Keratinocyte (primary cell): ENCODE measurements around the gene MDN1. TPM values are rescaled to one million over a fixed set of nuclear protein-coding genes. Genes with fewer than 3 reads are reported as not detected.

ENCODE experiments used
- DNase-seq: peaks from one replicate; pipeline ENCODE4 v3.0.0-alpha.2; 2011; ENCODE audit warnings: low read depth, missing footprints, low spot score
- FAIRE-seq: peaks from 2 replicates; lab custom pipeline; 2011; peaks lifted over from hg19 to GRCh38; lab: Jason Lieb, UNC
- H2AFZ ChIP-seq: 2 replicates; pipeline ENCODE4 v1.6.0; 2012; ENCODE audit warnings: low read length, control low read depth, inconsistent platforms; ENCODE audit not compliant: control insufficient read depth
- H3K27ac ChIP-seq: 2 replicates; pipeline ENCODE4 v1.5.1; 2011; ENCODE audit warnings: low read length; ENCODE audit not compliant: control insufficient read depth, insufficient read depth
- H3K27me3 ChIP-seq: 3 replicates; pipeline ENCODE4 v1.6.0; 2011; ENCODE audit warnings: low read length; ENCODE audit not compliant: control insufficient read depth, insufficient read depth; ENCODE audit errors: extremely low read depth
- H3K36me3 ChIP-seq, 2 experiments: 2 replicates in 1 of 2; 3 replicates in 1 of 2; pipeline ENCODE4 v1.5.1; 2011; ENCODE audit warnings: low read length in 2 of 2, mild to moderate bottlenecking in 1 of 2; ENCODE audit not compliant: control insufficient read depth in 2 of 2, insufficient read depth in 2 of 2; ENCODE audit errors: extremely low read depth in 1 of 2
- H3K4me1 ChIP-seq: 3 replicates; pipeline ENCODE4 v1.5.1; 2011; ENCODE audit warnings: low read length; ENCODE audit not compliant: control insufficient read depth, insufficient read depth; ENCODE audit errors: extremely low read depth
- H3K4me2 ChIP-seq: 3 replicates; pipeline ENCODE4 v1.6.0; 2011; ENCODE audit warnings: low read depth, low read length; ENCODE audit not compliant: control insufficient read depth, insufficient read depth; ENCODE audit errors: extremely low read depth
- H3K4me3 ChIP-seq, 3 experiments: fragments of 200-600 bp in 1 of 3; sonication (generic) in 1 of 3; 2 replicates in 2 of 3; 3 replicates in 1 of 3; pipeline ENCODE4 v1.5.1; 2011 to 2016; ENCODE audit warnings: low read length in 3 of 3, mild to moderate bottlenecking in 3 of 3, control low read depth in 2 of 3, inconsistent platforms in 1 of 3, low read depth in 1 of 3, mixed read lengths in 1 of 3, mixed run types in 1 of 3, moderate library complexity in 1 of 3; ENCODE audit not compliant: control insufficient read depth in 2 of 3, insufficient read depth in 2 of 3; ENCODE audit errors: extremely low read depth in 1 of 3
- H3K79me2 ChIP-seq: 2 replicates; pipeline ENCODE4 v1.6.0; 2012; ENCODE audit warnings: low read length; ENCODE audit not compliant: control insufficient read depth, insufficient read depth
- H3K9ac ChIP-seq: 3 replicates; pipeline ENCODE4 v1.6.0; 2011; ENCODE audit warnings: low read length; ENCODE audit not compliant: control insufficient read depth, insufficient read depth; ENCODE audit errors: extremely low read depth
- H3K9me1 ChIP-seq: 3 replicates; pipeline ENCODE4 v1.6.0; 2011; ENCODE audit warnings: low read length; ENCODE audit not compliant: control insufficient read depth, insufficient read depth; ENCODE audit errors: extremely low read depth
- H3K9me3 ChIP-seq: 2 replicates; pipeline ENCODE4 v1.5.1; 2012; ENCODE audit warnings: low read depth, low read length; ENCODE audit not compliant: control insufficient read depth
- H4K20me1 ChIP-seq: 3 replicates; pipeline ENCODE4 v1.6.0; 2011; ENCODE audit warnings: low read length; ENCODE audit not compliant: control insufficient read depth, insufficient read depth; ENCODE audit errors: extremely low read depth
- CTCF ChIP-seq, 3 experiments: IDR thresholded peaks in 1 of 3; conservative IDR thresholded peaks in 1 of 3; optimal IDR thresholded peaks in 1 of 3; 2 replicates in 2 of 3; 3 replicates in 1 of 3; pipeline versions ENCODE3 to v1.5.1; 2011; ENCODE audit warnings: low read length in 3 of 3, mild to moderate bottlenecking in 3 of 3, moderate library complexity in 2 of 3, control low read depth in 1 of 3, inconsistent platforms in 1 of 3; ENCODE audit not compliant: insufficient read depth in 2 of 3; ENCODE audit errors: extremely low read depth in 1 of 3
- EZH2 ChIP-seq: IDR thresholded peaks from one replicate; pipeline ENCODE4 v1.6.1; 2012; ENCODE audit warnings: inconsistent platforms, mild to moderate bottlenecking, low read length, moderate library complexity
- dilution Hi-C: fragments of 300-500 bp; cut with MboI; formaldehyde crosslinking; loops from one replicate; pipeline ENCODE4 v1.7.0; 2020; ENCODE audit warnings: low sequenced_read_pairs; ENCODE audit not compliant: extremely low pct_ligation_motif_present
- polyA plus RNA-seq, 5 experiments: library from polyadenylated mRNA; depleted of rRNA in 3 of 5; stranded (reverse) in 3 of 5; stranded (forward) in 1 of 5; unstranded in 1 of 5; fragments of >200 nt; gene quantifications; 1 replicate in 1 of 5; 2 replicates in 3 of 5; 3 replicates in 1 of 5; pipeline versions ENCODE4 v1.2.1 to v1.2.3, GENCODE V29; 2011 to 2012; ENCODE audit warnings: missing spikeins in 2 of 5, low read depth in 1 of 5, low replicate concordance in 1 of 5

The MDN1 gene
- polyA plus RNA-seq, 1 donor (not counting 4 experiments of a cell fraction or from before 2014, with no cell fraction given), result 16.0 TPM

- Histone ChIP-seq H3K9ac (no peak overlapping the region), H3K4me1 (no peaks in the 10 kb centered on the region), H3K27me3 (no peaks in the 10 kb centered on the region), H4K20me1 (no peaks in the 10 kb centered on the region), H3K79me2 (no peaks in the 10 kb centered on the region), H3K4me2 (no peak overlapping the region), H3K4me3 (no peak overlapping the region), H3K9me1 (no peaks in the 10 kb centered on the region), H3K36me3 (peaks cover 35 to 62% of the 10 kb centered on the region in 2 experiments), H3K9me3 (no peaks in the 10 kb centered on the region), H3K27ac (no peak overlapping the region), H2AFZ (no peak overlapping the region)
- TF ChIP-seq EZH2, result no peak
- TF ChIP-seq CTCF (optimal IDR thresholded peaks at IDR 0.05 in 1 of 3, IDR thresholded peaks at IDR 0.05 in 1 of 3, conservative IDR thresholded peaks at IDR 0.05 in 1 of 3; ENCODE audit: extremely low read depth in 1 of 3, insufficient read depth in 2 of 3, low read length in 3 of 3), result no peak
- FAIRE-seq, result no peak
- dilution Hi-C loops, result no loop called here
- DNase-seq, result no peak
These were observed 137.5 kb downstream of the MDN1 start for GRCh38 chr6:89681983-89682564.

GRCh38 chr6:89680551-89680950 lies 139.0 kb downstream of the MDN1 start:
- H3K36me3 ChIP-seq, result peaks cover 38 to 53% of the 10 kb centered on the region in 2 experiments
- H3K4me1 ChIP-seq, result no peaks in the 10 kb centered on the region
- H3K9ac ChIP-seq, result no peak overlapping the region
- no peak for DNase-seq
- H4K20me1 ChIP-seq, result no peaks in the 10 kb centered on the region
- FAIRE-seq, result no peak
- H3K27ac ChIP-seq, result no peak overlapping the region
- H3K4me2 ChIP-seq, result no peak overlapping the region
- H3K79me2 ChIP-seq, result no peaks in the 10 kb centered on the region
- no peak for TF ChIP-seq CTCF (optimal IDR thresholded peaks at IDR 0.05 in 1 of 3, IDR thresholded peaks at IDR 0.05 in 1 of 3, conservative IDR thresholded peaks at IDR 0.05 in 1 of 3; ENCODE audit: extremely low read depth in 1 of 3, insufficient read depth in 2 of 3, low read length in 3 of 3)
- TF ChIP-seq EZH2, result no peak
- dilution Hi-C loops, result no loop called here
- H3K9me1 ChIP-seq, result no peaks in the 10 kb centered on the region
- no peaks in the 10 kb centered on the region for H3K9me3 ChIP-seq
- no peak overlapping the region for H2AFZ ChIP-seq
- no peaks in the 10 kb centered on the region for H3K27me3 ChIP-seq
- no peak overlapping the region for H3K4me3 ChIP-seq
